Measurements from ENCODE around the gene SLX1A. TPM values are rescaled to one million over a fixed set of nuclear protein-coding genes. Genes with fewer than 3 reads are reported as not detected.
"Not testable (repeated sequence)": the region's sequence is repeated elsewhere in the genome, so short reads cannot be mapped to it uniquely, and the experiment has no call there.

The SLX1A gene
- total RNA-seq, 1 donor: 19.9 TPM

DNA sequence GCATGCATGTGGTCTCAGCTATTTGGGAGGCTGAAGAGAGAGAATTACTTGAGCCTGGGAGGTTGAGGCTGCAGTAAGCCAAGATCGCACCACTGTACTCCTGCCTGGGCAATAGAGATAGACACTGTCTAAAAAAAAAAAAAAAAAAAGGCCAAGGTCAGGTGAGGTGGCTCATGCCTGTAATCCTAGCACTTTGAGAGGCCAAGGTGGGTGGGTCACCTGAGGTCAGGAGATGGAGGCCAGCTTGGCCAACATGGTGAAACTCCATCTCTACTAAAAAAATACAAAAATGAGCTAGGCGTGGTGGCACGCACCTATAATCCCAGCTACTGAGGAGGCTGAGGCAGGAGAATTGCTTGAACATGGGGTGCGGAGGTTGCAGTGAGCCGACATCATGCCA is 38.5 kb upstream of the SLX1A start:
- Histone ChIP-seq H3K36me3 (ENCODE audit: insufficient read depth, low read length) (no peaks in the 10 kb centered on the region), H3K4me2 (ENCODE audit: insufficient read depth, low read length) (no peak overlapping the region), H2AFZ (ENCODE audit: low read length) (no peak overlapping the region), H3K4me1 (ENCODE audit: insufficient read depth, low read length) (no peaks in the 10 kb centered on the region), H4K20me1 (ENCODE audit: insufficient read depth, low read length) (no peaks in the 10 kb centered on the region), H3K27ac (ENCODE audit: low read depth, low read length) (no peak overlapping the region), H3K9me3 (ENCODE audit: low read depth, low read length) (no peaks in the 10 kb centered on the region), H3K79me2 (ENCODE audit: insufficient read depth, low read length) (no peaks in the 10 kb centered on the region), H3K27me3 (ENCODE audit: insufficient read depth, low read length) (no peaks in the 10 kb centered on the region), H3K4me3 (ENCODE audit: insufficient read depth, low read length) (no peak overlapping the region)
- DNase-seq (ENCODE audit: insufficient read length, low spot score, missing footprints): no peak
- TF ChIP-seq, protein P1, sequence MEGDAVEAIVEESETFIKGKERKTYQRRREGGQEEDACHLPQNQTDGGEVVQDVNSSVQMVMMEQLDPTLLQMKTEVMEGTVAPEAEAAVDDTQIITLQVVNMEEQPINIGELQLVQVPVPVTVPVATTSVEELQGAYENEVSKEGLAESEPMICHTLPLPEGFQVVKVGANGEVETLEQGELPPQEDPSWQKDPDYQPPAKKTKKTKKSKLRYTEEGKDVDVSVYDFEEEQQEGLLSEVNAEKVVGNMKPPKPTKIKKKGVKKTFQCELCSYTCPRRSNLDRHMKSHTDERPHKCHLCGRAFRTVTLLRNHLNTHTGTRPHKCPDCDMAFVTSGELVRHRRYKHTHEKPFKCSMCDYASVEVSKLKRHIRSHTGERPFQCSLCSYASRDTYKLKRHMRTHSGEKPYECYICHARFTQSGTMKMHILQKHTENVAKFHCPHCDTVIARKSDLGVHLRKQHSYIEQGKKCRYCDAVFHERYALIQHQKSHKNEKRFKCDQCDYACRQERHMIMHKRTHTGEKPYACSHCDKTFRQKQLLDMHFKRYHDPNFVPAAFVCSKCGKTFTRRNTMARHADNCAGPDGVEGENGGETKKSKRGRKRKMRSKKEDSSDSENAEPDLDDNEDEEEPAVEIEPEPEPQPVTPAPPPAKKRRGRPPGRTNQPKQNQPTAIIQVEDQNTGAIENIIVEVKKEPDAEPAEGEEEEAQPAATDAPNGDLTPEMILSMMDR (IDR thresholded peaks at IDR 0.05; ENCODE audit: extremely low read depth, low read depth, low read length): no peak

DNA sequence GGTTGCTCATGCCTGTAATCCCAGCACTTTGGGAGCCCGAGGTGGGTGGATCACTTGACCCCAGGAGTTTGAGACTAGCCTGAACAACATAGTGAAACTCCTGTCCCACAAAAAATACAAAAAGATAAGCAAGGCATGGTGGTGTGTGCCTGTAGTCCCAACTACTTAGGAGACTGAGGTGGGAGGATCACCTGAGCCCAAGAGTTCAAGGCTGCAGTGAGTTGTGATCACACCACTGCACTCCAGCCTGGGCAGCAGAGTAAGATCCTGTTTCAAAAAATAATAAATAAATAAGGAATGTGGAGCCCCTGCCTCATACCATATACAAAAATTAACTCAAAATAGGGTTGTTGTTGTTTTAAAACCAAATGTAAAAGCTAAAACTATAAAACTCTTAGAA is 36.5 kb upstream of the SLX1A start:
- no peak overlapping the region for H2AFZ ChIP-seq (ENCODE audit: low read length)
- no peaks in the 10 kb centered on the region for H3K36me3 ChIP-seq (ENCODE audit: insufficient read depth, low read length)
- H3K27me3 ChIP-seq (ENCODE audit: insufficient read depth, low read length): no peaks in the 10 kb centered on the region
- TF ChIP-seq, protein P1 (IDR thresholded peaks at IDR 0.05; ENCODE audit: extremely low read depth, low read depth, low read length): no peak
- no peaks in the 10 kb centered on the region for H3K4me1 ChIP-seq (ENCODE audit: insufficient read depth, low read length)
- no peak overlapping the region for H3K4me2 ChIP-seq (ENCODE audit: insufficient read depth, low read length)
- DNase-seq (ENCODE audit: insufficient read length, low spot score, missing footprints): no peak
- no peak overlapping the region for H3K4me3 ChIP-seq (ENCODE audit: insufficient read depth, low read length)
- no peaks in the 10 kb centered on the region for H3K79me2 ChIP-seq (ENCODE audit: insufficient read depth, low read length)
- H3K27ac ChIP-seq (ENCODE audit: low read depth, low read length): no peak overlapping the region
- H3K9me3 ChIP-seq (ENCODE audit: low read depth, low read length): no peaks in the 10 kb centered on the region
- H4K20me1 ChIP-seq (ENCODE audit: insufficient read depth, low read length): no peaks in the 10 kb centered on the region

DNA sequence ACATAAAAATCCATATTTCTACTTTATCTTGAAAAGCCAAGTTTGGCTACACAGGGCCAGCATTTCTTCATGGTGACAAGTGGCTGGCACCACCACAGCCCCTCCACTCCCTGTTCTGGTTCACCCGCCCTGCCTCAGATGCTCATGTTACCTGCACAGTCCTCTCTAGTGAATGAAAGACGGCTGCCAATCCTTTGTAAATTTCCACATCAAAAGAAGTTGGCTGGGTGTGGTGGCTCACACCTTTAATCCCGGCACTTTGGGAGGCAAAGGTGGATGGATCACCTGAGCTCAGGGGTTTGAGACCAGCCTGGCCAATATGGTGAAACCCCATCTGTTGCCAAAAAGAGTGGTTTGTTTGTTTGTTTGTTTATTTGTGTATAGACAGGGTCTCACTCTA is 30.1 kb upstream of the SLX1A start:
- no peaks in the 10 kb centered on the region for H3K9me3 ChIP-seq (ENCODE audit: low read depth, low read length)
- DNase-seq (ENCODE audit: insufficient read length, low spot score, missing footprints): peak; percentile 31
- H3K79me2 ChIP-seq (ENCODE audit: insufficient read depth, low read length): no peaks in the 10 kb centered on the region
- H2AFZ ChIP-seq (ENCODE audit: low read length): no peak overlapping the region
- no peaks in the 10 kb centered on the region for H3K36me3 ChIP-seq (ENCODE audit: insufficient read depth, low read length)
- H4K20me1 ChIP-seq (ENCODE audit: insufficient read depth, low read length): no peaks in the 10 kb centered on the region
- H3K27me3 ChIP-seq (ENCODE audit: insufficient read depth, low read length): no peaks in the 10 kb centered on the region
- no peak overlapping the region for H3K4me3 ChIP-seq (ENCODE audit: insufficient read depth, low read length)
- no peak overlapping the region for H3K27ac ChIP-seq (ENCODE audit: low read depth, low read length)
- H3K4me2 ChIP-seq (ENCODE audit: insufficient read depth, low read length): no peak overlapping the region
- TF ChIP-seq, protein P1 (IDR thresholded peaks at IDR 0.05; ENCODE audit: extremely low read depth, low read depth, low read length): no peak
- no peaks in the 10 kb centered on the region for H3K4me1 ChIP-seq (ENCODE audit: insufficient read depth, low read length)

DNA sequence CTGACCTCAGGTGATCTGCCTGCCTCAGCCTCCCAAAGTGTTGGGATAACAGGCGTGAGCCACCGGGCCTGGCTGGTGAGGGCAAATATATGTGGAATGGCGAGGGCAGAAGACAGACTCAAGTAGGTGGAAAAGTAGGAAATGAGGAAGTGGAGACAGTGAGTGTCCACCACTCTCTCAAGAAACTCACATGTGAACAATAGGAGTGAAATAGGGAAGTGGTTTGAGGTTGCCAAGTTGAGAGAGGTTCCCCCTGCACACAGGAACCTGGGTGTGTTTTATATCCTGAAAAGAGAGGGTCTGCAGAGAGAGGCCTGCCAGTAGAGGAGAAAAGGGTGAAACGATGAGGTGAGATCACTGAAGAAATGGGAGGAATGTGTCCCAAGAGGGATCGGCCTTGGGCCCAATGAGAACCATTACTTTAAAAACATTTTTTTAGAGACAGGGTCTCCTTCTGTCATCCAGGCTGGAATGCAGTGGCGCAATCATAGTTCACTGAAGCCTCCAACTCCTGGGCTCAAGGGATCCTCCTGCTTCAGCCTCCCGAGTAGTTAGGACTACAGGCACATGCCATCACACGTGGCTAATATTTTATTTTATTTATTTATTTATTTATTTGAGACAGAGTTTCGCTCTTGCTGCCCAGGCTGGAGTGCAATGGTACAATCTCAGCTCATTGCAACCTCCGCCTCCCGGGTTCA is 27.3 kb upstream of the SLX1A start:
- Histone ChIP-seq H3K79me2 (ENCODE audit: insufficient read depth, low read length) (no peaks in the 10 kb centered on the region), H2AFZ (ENCODE audit: low read length) (no peak overlapping the region), H3K27ac (ENCODE audit: low read depth, low read length) (no peak overlapping the region), H4K20me1 (ENCODE audit: insufficient read depth, low read length) (no peaks in the 10 kb centered on the region), H3K36me3 (ENCODE audit: insufficient read depth, low read length) (no peaks in the 10 kb centered on the region), H3K9me3 (ENCODE audit: low read depth, low read length) (no peaks in the 10 kb centered on the region), H3K4me1 (ENCODE audit: insufficient read depth, low read length) (no peaks in the 10 kb centered on the region), H3K4me2 (ENCODE audit: insufficient read depth, low read length) (no peak overlapping the region), H3K27me3 (ENCODE audit: insufficient read depth, low read length) (no peaks in the 10 kb centered on the region), H3K4me3 (ENCODE audit: insufficient read depth, low read length) (no peak overlapping the region)
- TF ChIP-seq, protein P1 (IDR thresholded peaks at IDR 0.05; ENCODE audit: extremely low read depth, low read depth, low read length): no peak
- DNase-seq (ENCODE audit: insufficient read length, low spot score, missing footprints): peak; percentile 15

DNA sequence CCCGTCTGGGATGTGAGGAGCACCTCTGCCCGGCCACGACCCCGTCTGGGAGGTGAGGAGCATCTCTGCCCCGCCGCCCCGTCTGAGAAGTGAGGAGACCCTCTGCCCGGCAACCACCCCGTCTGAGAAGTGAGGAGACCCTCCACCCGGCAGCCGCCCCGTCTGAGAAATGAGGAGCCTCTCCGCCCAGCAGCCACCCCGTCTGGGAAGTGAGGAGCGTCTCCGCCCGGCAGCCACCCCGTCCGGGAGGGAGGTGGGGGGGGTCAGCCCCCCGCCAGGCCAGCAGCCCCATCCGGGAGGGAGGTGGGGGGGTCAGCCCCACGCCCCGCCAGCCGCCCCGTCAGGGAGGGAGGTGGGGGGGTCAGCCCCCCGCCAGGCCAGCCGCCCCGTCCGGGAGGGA is 24.9 kb upstream of the SLX1A start:
- not testable (repeated sequence) for H3K4me3 ChIP-seq (ENCODE audit: insufficient read depth, low read length); H3K4me1 ChIP-seq (ENCODE audit: insufficient read depth, low read length); H4K20me1 ChIP-seq (ENCODE audit: insufficient read depth, low read length); DNase-seq (ENCODE audit: insufficient read length, low spot score, missing footprints); H3K4me2 ChIP-seq (ENCODE audit: insufficient read depth, low read length); H3K9me3 ChIP-seq (ENCODE audit: low read depth, low read length); H3K27ac ChIP-seq (ENCODE audit: low read depth, low read length); H2AFZ ChIP-seq (ENCODE audit: low read length); H3K27me3 ChIP-seq (ENCODE audit: insufficient read depth, low read length); H3K79me2 ChIP-seq (ENCODE audit: insufficient read depth, low read length); H3K36me3 ChIP-seq (ENCODE audit: insufficient read depth, low read length)

DNA sequence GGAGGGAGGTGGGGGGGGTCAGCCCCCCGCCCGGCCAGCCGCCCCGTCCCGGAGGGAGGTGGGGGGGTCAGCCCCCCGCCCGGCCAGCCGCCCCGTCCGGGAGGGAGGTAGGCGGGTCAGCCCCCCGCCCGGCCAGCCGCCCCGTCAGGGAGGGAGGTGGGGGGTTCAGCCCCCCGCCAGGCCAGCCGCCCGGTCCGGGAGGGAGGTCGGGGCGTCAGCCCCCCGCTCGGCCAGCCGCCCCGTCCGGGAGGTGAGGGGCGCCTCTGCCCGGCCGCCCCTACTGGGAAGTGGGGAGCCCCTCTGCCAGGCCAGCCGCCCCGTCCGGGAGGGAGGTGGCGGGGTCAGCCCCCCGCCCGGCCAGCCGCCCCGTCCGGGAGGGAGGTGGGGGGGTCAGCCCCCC is 24.3 kb upstream of the SLX1A start:
- H2AFZ ChIP-seq (ENCODE audit: low read length); DNase-seq (ENCODE audit: insufficient read length, low spot score, missing footprints); H3K9me3 ChIP-seq (ENCODE audit: low read depth, low read length); H3K79me2 ChIP-seq (ENCODE audit: insufficient read depth, low read length); H3K27me3 ChIP-seq (ENCODE audit: insufficient read depth, low read length); H3K4me2 ChIP-seq (ENCODE audit: insufficient read depth, low read length); H3K4me3 ChIP-seq (ENCODE audit: insufficient read depth, low read length); H3K4me1 ChIP-seq (ENCODE audit: insufficient read depth, low read length); H4K20me1 ChIP-seq (ENCODE audit: insufficient read depth, low read length); H3K27ac ChIP-seq (ENCODE audit: low read depth, low read length); H3K36me3 ChIP-seq (ENCODE audit: insufficient read depth, low read length): not testable (repeated sequence)
